Glutamatergic neuron (in vitro differentiated cells): ENCODE measurements around the gene NBAS. TPM values are rescaled to one million over a fixed set of nuclear protein-coding genes. Genes with fewer than 3 reads are reported as not detected.

Experiments
- DNase-seq: peaks from one replicate; pipeline ENCODE4 v3.0.0; 2022
- H3K27ac Mint-ChIP-seq: one replicate; pipeline ENCODE4 v1.8.0; 2020; ENCODE audit warnings: mild to moderate bottlenecking, mixed read lengths, inconsistent platforms; ENCODE audit not compliant: unreplicated experiment
- H3K27me3 Mint-ChIP-seq: one replicate; pipeline ENCODE4 v1.8.0; 2020; ENCODE audit warnings: mild to moderate bottlenecking, moderate library complexity, mixed read lengths, inconsistent platforms; ENCODE audit not compliant: unreplicated experiment
- H3K36me3 Mint-ChIP-seq: one replicate; pipeline ENCODE4 v1.8.0; 2020; ENCODE audit warnings: mild to moderate bottlenecking, mixed read lengths, inconsistent platforms; ENCODE audit not compliant: unreplicated experiment
- H3K4me1 Mint-ChIP-seq: one replicate; pipeline ENCODE4 v1.8.0; 2020; ENCODE audit warnings: mild to moderate bottlenecking, low read depth, mixed read lengths, inconsistent platforms; ENCODE audit not compliant: unreplicated experiment
- H3K4me3 Mint-ChIP-seq: one replicate; pipeline ENCODE4 v1.8.0; 2020; ENCODE audit warnings: mild to moderate bottlenecking, mixed read lengths, inconsistent platforms; ENCODE audit not compliant: unreplicated experiment
- H3K9me3 Mint-ChIP-seq: one replicate; pipeline ENCODE4 v1.8.0; 2020; ENCODE audit warnings: mild to moderate bottlenecking, moderate library complexity, mixed read lengths, inconsistent platforms; ENCODE audit not compliant: unreplicated experiment
- total RNA-seq: library from RNA; stranded (reverse); fragmentation: NEBNext Ultra II Directional; extraction: Animal tissue kit (Norgen Biotek cat#: 25700); gene quantifications from one replicate; pipeline ENCODE4 v1.2.1, GENCODE V29; 2021; ENCODE audit not compliant: unreplicated experiment
- TF ChIP-seq, protein P1 (sequence below): fragments of 200-600 bp; sonication (generic); IDR thresholded peaks from one replicate; pipeline ENCODE4 v1.5.0; 2021; ENCODE audit not compliant: partially characterized antibody, unreplicated experiment

The NBAS gene
- total RNA-seq, 1 donor from 2014 or later = 46.1 TPM

DNA sequence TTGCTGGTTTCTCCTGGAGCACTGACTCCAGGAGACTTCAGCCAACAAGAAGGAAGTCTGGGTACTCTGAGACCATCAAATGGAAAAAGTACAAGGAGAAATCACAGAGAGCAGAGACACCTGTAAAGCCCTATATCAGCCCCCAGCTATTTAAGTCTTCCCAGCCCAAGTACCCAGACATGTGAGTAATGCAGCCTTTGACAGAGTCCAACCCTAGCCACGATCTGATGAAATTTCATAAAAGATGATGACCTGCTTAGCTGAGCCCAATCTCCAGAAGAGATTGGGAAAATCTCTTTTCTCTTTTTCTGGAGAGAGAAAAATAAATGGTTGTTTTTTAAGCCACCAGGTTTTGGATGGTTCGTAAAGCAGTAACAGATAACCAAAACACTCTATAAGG is 196.6 kb downstream of the NBAS start:
- DNase-seq = no peak
- TF ChIP-seq, protein P1, sequence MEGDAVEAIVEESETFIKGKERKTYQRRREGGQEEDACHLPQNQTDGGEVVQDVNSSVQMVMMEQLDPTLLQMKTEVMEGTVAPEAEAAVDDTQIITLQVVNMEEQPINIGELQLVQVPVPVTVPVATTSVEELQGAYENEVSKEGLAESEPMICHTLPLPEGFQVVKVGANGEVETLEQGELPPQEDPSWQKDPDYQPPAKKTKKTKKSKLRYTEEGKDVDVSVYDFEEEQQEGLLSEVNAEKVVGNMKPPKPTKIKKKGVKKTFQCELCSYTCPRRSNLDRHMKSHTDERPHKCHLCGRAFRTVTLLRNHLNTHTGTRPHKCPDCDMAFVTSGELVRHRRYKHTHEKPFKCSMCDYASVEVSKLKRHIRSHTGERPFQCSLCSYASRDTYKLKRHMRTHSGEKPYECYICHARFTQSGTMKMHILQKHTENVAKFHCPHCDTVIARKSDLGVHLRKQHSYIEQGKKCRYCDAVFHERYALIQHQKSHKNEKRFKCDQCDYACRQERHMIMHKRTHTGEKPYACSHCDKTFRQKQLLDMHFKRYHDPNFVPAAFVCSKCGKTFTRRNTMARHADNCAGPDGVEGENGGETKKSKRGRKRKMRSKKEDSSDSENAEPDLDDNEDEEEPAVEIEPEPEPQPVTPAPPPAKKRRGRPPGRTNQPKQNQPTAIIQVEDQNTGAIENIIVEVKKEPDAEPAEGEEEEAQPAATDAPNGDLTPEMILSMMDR = no peak
- H3K9me3 Mint-ChIP-seq = no peaks in the 10 kb centered on the region
- H3K27me3 Mint-ChIP-seq = no peaks in the 10 kb centered on the region
- peaks cover 12% of the 10 kb centered on the region for H3K4me1 Mint-ChIP-seq
- no peak overlapping the region for H3K4me3 Mint-ChIP-seq
- H3K27ac Mint-ChIP-seq = no peak overlapping the region
- H3K36me3 Mint-ChIP-seq = no peaks in the 10 kb centered on the region

DNA sequence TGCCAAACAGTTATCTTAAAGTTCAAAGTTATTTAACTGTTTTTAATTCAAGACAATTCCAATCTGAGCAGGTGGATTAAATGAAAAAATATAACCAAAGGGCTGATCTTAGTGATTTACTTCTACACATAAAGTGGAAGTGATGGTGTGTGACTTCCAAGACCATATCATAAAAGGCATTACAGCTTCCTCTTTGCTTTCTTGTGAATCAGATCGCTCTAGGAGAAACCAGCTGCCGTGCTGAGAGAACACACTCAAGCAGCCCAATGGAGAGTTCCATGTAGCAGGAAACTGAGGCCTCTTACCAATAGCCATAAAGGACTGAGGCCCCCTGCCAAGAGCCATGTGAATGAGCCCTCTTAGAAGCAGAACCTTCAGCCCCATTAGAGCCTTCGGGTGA is 197.4 kb downstream of the NBAS start:
- Mint-ChIP-seq H3K27ac (no peak overlapping the region), H3K36me3 (no peaks in the 10 kb centered on the region), H3K27me3 (no peaks in the 10 kb centered on the region), H3K4me3 (no peak overlapping the region), H3K9me3 (no peaks in the 10 kb centered on the region), H3K4me1 (peaks cover 12% of the 10 kb centered on the region)
- TF ChIP-seq, protein P1 = no peak
- no peak for DNase-seq

GRCh38 chr2:15363142-15363541 is 198.0 kb downstream of the NBAS start:
- peaks cover 8% of the 10 kb centered on the region for H3K4me1 Mint-ChIP-seq
- no peak for DNase-seq
- H3K27ac Mint-ChIP-seq = no peak overlapping the region
- H3K27me3 Mint-ChIP-seq = no peaks in the 10 kb centered on the region
- no peaks in the 10 kb centered on the region for H3K9me3 Mint-ChIP-seq
- H3K4me3 Mint-ChIP-seq = no peak overlapping the region
- TF ChIP-seq, protein P1 = no peak
- H3K36me3 Mint-ChIP-seq = no peaks in the 10 kb centered on the region

DNA sequence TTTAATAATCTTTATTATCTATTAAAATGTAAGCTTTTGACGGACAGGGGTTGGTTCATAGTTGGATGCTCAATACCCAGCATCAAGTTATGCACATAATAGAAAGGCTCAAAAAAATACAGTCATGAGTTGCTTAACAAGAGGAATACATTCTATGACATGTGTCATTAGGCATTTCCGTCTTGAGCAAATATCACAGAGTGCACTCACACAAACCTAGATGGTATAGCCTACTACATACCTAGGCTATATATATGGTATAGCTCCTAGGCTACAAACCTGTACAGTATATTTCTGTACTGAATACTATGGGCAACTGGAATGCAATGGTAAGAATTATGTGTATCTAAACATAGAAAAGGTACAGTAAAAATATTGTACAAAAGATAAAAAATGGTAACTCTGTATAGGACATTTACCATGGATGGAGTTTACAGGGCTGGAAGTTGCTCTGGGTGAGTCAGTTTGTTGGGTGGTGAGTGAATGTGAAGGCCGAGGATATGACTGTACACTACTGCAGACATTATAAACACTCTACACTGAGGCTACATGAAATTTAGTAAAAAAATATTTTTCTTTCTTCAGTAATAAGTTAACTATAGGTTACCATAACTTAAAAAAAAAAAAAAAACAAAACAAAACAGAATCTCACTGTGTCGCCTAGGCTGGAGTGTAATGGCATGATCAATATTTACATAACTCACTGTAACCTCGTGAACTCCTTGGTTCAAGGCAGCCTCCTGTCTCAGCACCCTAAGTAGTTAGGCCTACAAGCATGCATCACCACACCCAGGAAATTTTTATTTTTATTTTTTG is 201.2 kb downstream of the NBAS start:
- H3K9me3 Mint-ChIP-seq = peaks cover 3% of the 10 kb centered on the region
- TF ChIP-seq, protein P1 = no peak
- no peak for DNase-seq
- H3K4me3 Mint-ChIP-seq = no peak overlapping the region
- no peaks in the 10 kb centered on the region for H3K36me3 Mint-ChIP-seq
- H3K4me1 Mint-ChIP-seq = peaks cover 7% of the 10 kb centered on the region
- H3K27ac Mint-ChIP-seq = no peak overlapping the region
- H3K27me3 Mint-ChIP-seq = no peaks in the 10 kb centered on the region

- Mint-ChIP-seq H3K4me1 (peaks cover 9% of the 10 kb centered on the region), H3K9me3 (peaks cover 3% of the 10 kb centered on the region), H3K27me3 (no peaks in the 10 kb centered on the region), H3K27ac (no peak overlapping the region), H3K36me3 (no peaks in the 10 kb centered on the region), H3K4me3 (no peak overlapping the region)
- no peak for DNase-seq
- TF ChIP-seq, protein P1 = no peak
Measured at GRCh38 chr2:15357922-15358321, 203.2 kb downstream of the NBAS start.
